ENCODE results near the gene KRT26. TPM values are rescaled to one million over a fixed set of nuclear protein-coding genes. Genes with fewer than 3 reads are reported as not detected.

The KRT26 gene
- total RNA-seq, 4 donors from 2014 or later: not detected

- TF ChIP-seq, protein P1, sequence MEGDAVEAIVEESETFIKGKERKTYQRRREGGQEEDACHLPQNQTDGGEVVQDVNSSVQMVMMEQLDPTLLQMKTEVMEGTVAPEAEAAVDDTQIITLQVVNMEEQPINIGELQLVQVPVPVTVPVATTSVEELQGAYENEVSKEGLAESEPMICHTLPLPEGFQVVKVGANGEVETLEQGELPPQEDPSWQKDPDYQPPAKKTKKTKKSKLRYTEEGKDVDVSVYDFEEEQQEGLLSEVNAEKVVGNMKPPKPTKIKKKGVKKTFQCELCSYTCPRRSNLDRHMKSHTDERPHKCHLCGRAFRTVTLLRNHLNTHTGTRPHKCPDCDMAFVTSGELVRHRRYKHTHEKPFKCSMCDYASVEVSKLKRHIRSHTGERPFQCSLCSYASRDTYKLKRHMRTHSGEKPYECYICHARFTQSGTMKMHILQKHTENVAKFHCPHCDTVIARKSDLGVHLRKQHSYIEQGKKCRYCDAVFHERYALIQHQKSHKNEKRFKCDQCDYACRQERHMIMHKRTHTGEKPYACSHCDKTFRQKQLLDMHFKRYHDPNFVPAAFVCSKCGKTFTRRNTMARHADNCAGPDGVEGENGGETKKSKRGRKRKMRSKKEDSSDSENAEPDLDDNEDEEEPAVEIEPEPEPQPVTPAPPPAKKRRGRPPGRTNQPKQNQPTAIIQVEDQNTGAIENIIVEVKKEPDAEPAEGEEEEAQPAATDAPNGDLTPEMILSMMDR (IDR thresholded peaks at IDR 0.05 in 4 of 5, conservative IDR thresholded peaks at IDR 0.05 in 1 of 5): no peak
- no peak for TF ChIP-seq POLR2A (IDR thresholded peaks at IDR 0.05)
- DNase-seq (no peak), ATAC-seq (peak; percentile 39 to 52)
- Histone ChIP-seq H3K4me3 (no peak overlapping the region), H3K27me3 (no peaks in the 10 kb centered on the region), H3K4me1 (no peaks in the 10 kb centered on the region), H3K9me3 (no peaks in the 10 kb centered on the region), H3K27ac (no peak overlapping the region), H3K36me3 (no peaks in the 10 kb centered on the region)
- intact Hi-C loops (cut with DNase I; ENCODE audit: low total_unique reads): no loop called here
- in situ Hi-C loops (cut with MboI; ENCODE audit: low sequenced_read_pairs in 4 of 4): no loop called here
Observed at GRCh38 chr17:40722241-40722640, 49.8 kb downstream of the KRT26 start.

DNA sequence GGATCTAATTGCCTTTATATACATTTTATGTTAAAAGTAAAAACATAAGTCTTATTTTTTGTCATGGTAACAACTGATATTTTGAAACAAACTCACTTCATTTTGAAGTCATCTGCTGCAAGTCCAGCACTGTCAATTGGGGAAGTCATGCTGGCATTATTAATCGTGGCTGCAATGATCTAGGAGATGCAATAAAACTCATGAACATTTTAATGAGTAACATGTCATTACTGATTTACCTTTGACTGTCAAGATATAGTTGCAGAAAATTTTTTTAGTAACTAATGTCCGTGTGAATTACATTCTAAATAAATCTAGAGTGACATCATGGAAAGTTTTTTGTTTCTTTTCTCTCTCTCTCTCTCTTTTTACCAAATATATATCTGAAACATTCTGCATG, 51.1 kb downstream of the KRT26 start:
- in situ Hi-C loops (cut with MboI; ENCODE audit: low sequenced_read_pairs in 4 of 4) (no loop called here), intact Hi-C loops (cut with DNase I; ENCODE audit: low total_unique reads) (no loop called here)
- DNase-seq (no peak), ATAC-seq (no peak)
- Histone ChIP-seq H3K9me3 (no peaks in the 10 kb centered on the region), H3K36me3 (no peaks in the 10 kb centered on the region), H3K27me3 (peaks cover 0 to 4% (median 0%) of the 10 kb centered on the region in 3 donors), H3K4me1 (no peaks in the 10 kb centered on the region), H3K4me3 (no peak overlapping the region), H3K27ac (no peak overlapping the region)
- TF ChIP-seq, protein P1 (IDR thresholded peaks at IDR 0.05 in 4 of 5, conservative IDR thresholded peaks at IDR 0.05 in 1 of 5): no peak
- TF ChIP-seq POLR2A (IDR thresholded peaks at IDR 0.05): no peak

- peaks cover 0 to 4% (median 0%) of the 10 kb centered on the region in 3 donors for H3K27me3 ChIP-seq
- DNase-seq (no peak), ATAC-seq (no peak)
- H3K9me3 ChIP-seq: no peaks in the 10 kb centered on the region
- H3K4me1 ChIP-seq: no peaks in the 10 kb centered on the region
- TF ChIP-seq, protein P1 (IDR thresholded peaks at IDR 0.05 in 4 of 5, conservative IDR thresholded peaks at IDR 0.05 in 1 of 5): no peak
- TF ChIP-seq POLR2A (IDR thresholded peaks at IDR 0.05): no peak
- intact Hi-C loops (cut with DNase I; ENCODE audit: low total_unique reads): no loop called here
- H3K27ac ChIP-seq: no peak overlapping the region
- in situ Hi-C loops (cut with MboI; ENCODE audit: low sequenced_read_pairs in 4 of 4): no loop called here
- no peaks in the 10 kb centered on the region for H3K36me3 ChIP-seq
- H3K4me3 ChIP-seq: no peak overlapping the region
Observed at GRCh38 chr17:40718930-40719329, 53.1 kb downstream of the KRT26 start.

GRCh38 chr17:40717776-40718175, 54.2 kb downstream of the KRT26 start:
- Histone ChIP-seq H3K27ac (no peak overlapping the region), H3K36me3 (no peaks in the 10 kb centered on the region), H3K9me3 (no peaks in the 10 kb centered on the region), H3K4me1 (no peaks in the 10 kb centered on the region), H3K4me3 (no peak overlapping the region), H3K27me3 (peaks cover 0 to 4% (median 0%) of the 10 kb centered on the region in 3 donors)
- no peak for DNase-seq
- intact Hi-C loops (cut with DNase I; ENCODE audit: low total_unique reads) (no loop called here), in situ Hi-C loops (cut with MboI; ENCODE audit: low sequenced_read_pairs in 4 of 4) (no loop called here)
- no peak for ATAC-seq
- no peak for TF ChIP-seq POLR2A (IDR thresholded peaks at IDR 0.05)
- TF ChIP-seq, protein P1 (IDR thresholded peaks at IDR 0.05 in 4 of 5, conservative IDR thresholded peaks at IDR 0.05 in 1 of 5): no peak

Other genes with a start within 250 kb of the KRT26 start
- gene CCR7, start 206.7 kb downstream of the KRT26 start, total RNA-seq: under 1 TPM in 1 of 4 donors, not detected in 3; 0.11 TPM
- gene SMARCE1, start 124.4 kb downstream of the KRT26 start, total RNA-seq: 10 to 100 TPM; 48.0 to 74.7 (median 64.5) TPM
- gene KRT222, start 107.0 kb downstream of the KRT26 start, total RNA-seq: not detected
- gene KRT24, start 68.4 kb downstream of the KRT26 start, total RNA-seq: not detected
- not detected for gene KRT25, start 16.9 kb downstream of the KRT26 start, total RNA-seq
- not detected for gene KRT27, start 10.3 kb upstream of the KRT26 start, total RNA-seq
- gene KRT28, start 27.8 kb upstream of the KRT26 start, total RNA-seq: not detected
- gene KRT10, start 50.4 kb upstream of the KRT26 start, total RNA-seq: 10 to 100 TPM in 2 of 4 donors, 1 to 10 TPM in 1, under 1 TPM in 1; 0.20 to 21.9 (median 9.4) TPM
- not detected for gene KRT12, start 95.0 kb upstream of the KRT26 start, total RNA-seq
- gene KRT20, start 113.0 kb upstream of the KRT26 start, total RNA-seq: 1 to 10 TPM in 1 of 4 donors, not detected in 3; 2.7 TPM
- under 1 TPM in 1 of 4 donors, not detected in 3; 0.42 TPM for gene KRT23, start 165.4 kb upstream of the KRT26 start, total RNA-seq
- not detected for gene KRT39, start 194.7 kb upstream of the KRT26 start, total RNA-seq
- gene KRT40, start 212.1 kb upstream of the KRT26 start, total RNA-seq: not detected
- not detected for gene KRTAP3-3, start 222.0 kb upstream of the KRT26 start, total RNA-seq
- not detected for gene KRTAP3-2, start 227.7 kb upstream of the KRT26 start, total RNA-seq
- gene KRTAP3-1, start 236.9 kb upstream of the KRT26 start, total RNA-seq: not detected